Measurements from ENCODE around the gene STIL.

- TF ChIP-seq CTCF (IDR thresholded peaks at IDR 0.05; ENCODE audit: low read depth, low read length) (no peak), MYC (IDR thresholded peaks at IDR 0.05; ENCODE audit: low read depth, low read length) (no peak)
Observed at GRCh38 chr1:47328992-47329391, 15.0 kb upstream of the STIL start.
